Prostate gland (tissue), 2 donors: ENCODE results near the gene CATSPER1. TPM values are rescaled to one million over a fixed set of nuclear protein-coding genes. Genes with fewer than 3 reads are reported as not detected.
"Not testable (repeated sequence)": the region's sequence is repeated elsewhere in the genome, so short reads cannot be mapped to it uniquely, and the experiment has no call there.

ENCODE experiments used
- DNase-seq: peaks from one replicate; pipeline ENCODE4 v3.0.0-alpha.2; 2019; ENCODE audit warnings: low spot score
- H3K27ac ChIP-seq, 2 donors: fragments of 200-600 bp; sonication (generic); 2 replicates each; pipeline ENCODE4 v1.5.1; 2017 to 2019
- H3K27me3 ChIP-seq: fragments of 200-600 bp; sonication (generic); replicated peaks from 2 replicates; pipeline ENCODE4 v1.5.1; 2019; ENCODE audit not compliant: insufficient read depth
- H3K36me3 ChIP-seq, 2 donors: fragments of 200-600 bp; sonication (generic); 1 replicate in 1 of 2; 2 replicates in 1 of 2; pipeline versions ENCODE4 v1.5.1 to v1.8.1; 2017 to 2019
- H3K4me1 ChIP-seq: fragments of 200-600 bp; sonication (generic); replicated peaks from 2 replicates; pipeline ENCODE4 v1.5.1; 2019
- H3K4me3 ChIP-seq, 2 donors: fragments of 200-600 bp; sonication (generic); 2 replicates each; pipeline ENCODE4 v1.5.1; 2017 to 2019
- H3K9me3 ChIP-seq: fragments of 200-600 bp; sonication (generic); 2 replicates; pipeline ENCODE4 v1.5.1; 2017
- CTCF ChIP-seq, 4 experiments: fragments of 200-600 bp in 2 of 4; fragments of 450-650 bp in 2 of 4; sonication (generic) in 2 of 4; IDR thresholded peaks; 1 replicate in 3 of 4; 2 replicates in 1 of 4; pipeline ENCODE4 v1.5.1; 2016 to 2019; ENCODE audit warnings: antibody characterized with exemption in 4 of 4, mild to moderate bottlenecking in 2 of 4, moderate library complexity in 2 of 4
- POLR2A ChIP-seq: fragments of 450-650 bp; IDR thresholded peaks from one replicate; pipeline ENCODE4 v1.6.1; 2016; ENCODE audit warnings: antibody characterized with exemption, mild to moderate bottlenecking
- POLR2AphosphoS5 ChIP-seq: sonication (generic); formaldehyde crosslinking; IDR thresholded peaks from one replicate; pipeline ENCODE4 v1.6.1; 2017; ENCODE audit warnings: antibody characterized with exemption
- WGBS: methylation state at CpG from one replicate; pipeline ENCODE4 v1.1.5; 2018; 5-methylcytosine and 5-hydroxymethylcytosine counted together
- intact Hi-C: fragments of 100-400 bp; cut with DNase I; formaldehyde crosslinking; loops from one replicate; pipeline ENCODE4 v1.14.2; 2022
- total RNA-seq, 2 donors: library from RNA; depleted of rRNA; stranded (reverse); fragments of >200 nt; gene quantifications; one replicate each; pipeline ENCODE4 v1.1.0, GENCODE V29; 2016

CATSPER1 gene
- total RNA-seq, 2 donors from 2014 or later: 0.85 TPM; not detected in 1

GRCh38 chr11:66037327-66037726 lies 11.0 kb upstream of the CATSPER1 start:
- TF ChIP-seq CTCF (IDR thresholded peaks at IDR 0.05) (no peak), POLR2A (no peak), POLR2AphosphoS5 (no peak)
- 98% methylated on average over 3 of the region's 3 CpGs for WGBS
- Histone ChIP-seq H3K4me1 (no peaks in the 10 kb centered on the region), H3K4me3 (no peak overlapping the region), H3K36me3 (no peaks in the 10 kb centered on the region), H3K27me3 (no peaks in the 10 kb centered on the region), H3K27ac (no peak overlapping the region), H3K9me3 (no peaks in the 10 kb centered on the region)
- DNase-seq: no peak
- intact Hi-C loops: no loop called here

DNA sequence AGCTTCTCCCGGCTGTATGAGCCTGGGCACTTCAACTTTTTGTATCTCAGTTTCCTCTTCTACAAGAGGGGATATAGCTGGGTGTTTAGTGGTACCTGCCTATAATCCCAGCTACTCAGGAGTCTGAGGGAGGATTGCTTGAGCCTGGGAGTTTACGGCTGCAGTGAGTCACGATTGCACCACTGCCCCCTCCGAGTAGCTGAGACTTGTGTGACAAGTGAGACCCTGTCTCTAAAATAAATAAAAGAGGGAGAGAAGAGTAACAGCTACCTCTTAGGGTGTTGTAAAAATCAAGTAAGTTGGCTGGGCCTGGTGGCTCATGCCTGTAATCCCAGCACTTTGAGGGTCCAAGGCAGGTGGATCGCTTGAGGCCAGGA lies 10.0 kb upstream of the CATSPER1 start:
- Histone ChIP-seq H3K27me3 (no peaks in the 10 kb centered on the region), H3K4me3 (no peak overlapping the region), H3K36me3 (no peaks in the 10 kb centered on the region), H3K4me1 (no peaks in the 10 kb centered on the region), H3K9me3 (no peaks in the 10 kb centered on the region), H3K27ac (no peak overlapping the region)
- 47% methylated on average over 5 of the region's 5 CpGs for WGBS
- intact Hi-C loops: no loop called here
- DNase-seq: no peak
- TF ChIP-seq CTCF (IDR thresholded peaks at IDR 0.05) (no peak), POLR2A (no peak), POLR2AphosphoS5 (no peak)

DNA sequence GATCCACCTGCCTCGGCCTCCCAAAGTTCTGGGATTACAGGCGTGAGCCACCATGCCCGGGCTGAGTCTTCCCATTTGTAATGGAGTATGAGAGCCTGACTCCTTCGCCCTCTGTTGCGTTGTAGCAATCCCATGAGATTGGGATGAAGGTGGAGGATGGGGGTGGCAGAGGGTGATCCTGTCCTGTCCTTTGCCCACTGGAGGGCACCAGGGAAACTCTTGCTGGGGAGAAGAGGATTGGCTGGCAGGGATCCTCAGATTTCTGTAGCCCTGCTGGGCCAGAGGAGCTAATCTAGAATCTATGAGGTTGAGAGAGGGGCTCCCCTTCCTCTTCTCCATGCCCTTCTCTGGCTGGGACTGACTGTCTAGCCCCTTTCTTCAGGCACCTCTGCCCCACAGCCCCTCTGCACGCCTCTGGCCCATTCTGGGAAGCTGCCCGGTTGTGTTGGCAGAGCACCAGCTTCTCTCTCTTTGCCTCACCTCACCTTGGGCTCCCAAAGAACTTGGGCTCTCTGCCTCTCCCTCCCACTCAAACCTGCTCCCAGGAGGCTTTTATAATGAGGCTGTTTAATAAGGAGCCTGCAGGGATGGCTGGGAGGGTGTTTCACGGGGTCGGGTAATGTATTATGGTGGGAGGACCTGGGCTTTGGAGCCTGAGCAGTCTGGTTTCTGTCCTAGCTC lies 9.5 kb upstream of the CATSPER1 start:
- DNase-seq: no peak
- Histone ChIP-seq H3K27me3 (no peaks in the 10 kb centered on the region), H3K9me3 (no peaks in the 10 kb centered on the region), H3K4me3 (no peak overlapping the region), H3K36me3 (no peaks in the 10 kb centered on the region), H3K27ac (no peak overlapping the region), H3K4me1 (no peaks in the 10 kb centered on the region)
- TF ChIP-seq POLR2A (no peak), CTCF (IDR thresholded peaks at IDR 0.05) (no peak), POLR2AphosphoS5 (no peak)
- WGBS: 57% methylated on average over 9 of the region's 9 CpGs
- intact Hi-C loops: no loop called here

DNA sequence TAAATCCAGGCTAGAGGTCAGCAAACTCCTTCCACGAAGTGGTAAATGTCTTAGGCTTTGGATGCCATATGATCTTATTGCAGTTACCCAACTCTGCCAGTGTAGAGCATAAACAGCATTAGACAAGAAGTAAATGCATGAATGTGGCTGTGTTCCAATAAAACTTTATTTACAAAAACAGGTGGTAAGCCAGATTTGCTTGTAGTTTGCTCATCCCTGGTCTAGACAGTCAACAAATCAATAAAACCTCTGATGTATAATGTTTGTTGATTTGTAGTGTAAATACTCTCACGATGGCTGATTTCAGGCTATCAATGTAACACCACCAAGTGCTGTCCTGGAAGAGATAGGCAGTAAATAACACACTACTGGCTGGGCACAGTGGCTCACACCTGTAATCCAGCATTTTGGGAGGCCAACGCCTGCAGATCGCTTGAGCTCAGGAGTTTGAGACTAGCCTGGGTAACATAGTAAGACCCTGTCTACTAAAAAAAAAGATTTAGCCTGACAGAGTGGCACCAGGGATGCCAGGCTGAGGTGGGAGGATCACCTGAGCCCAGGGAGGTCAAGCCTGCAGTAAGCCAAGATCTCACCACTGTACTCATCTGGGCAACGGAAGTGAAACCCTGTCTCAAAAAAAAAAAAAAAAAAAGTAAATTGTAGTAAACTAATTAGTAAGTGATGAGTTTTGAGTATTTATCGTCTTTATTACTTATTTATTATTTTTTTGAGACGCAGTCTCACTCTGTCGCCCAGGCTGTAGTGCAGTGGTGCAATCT lies 6.9 kb upstream of the CATSPER1 start:
- intact Hi-C loops: no loop called here
- no peak overlapping the region for H3K4me3 ChIP-seq
- no peaks in the 10 kb centered on the region for H3K4me1 ChIP-seq
- H3K27ac ChIP-seq: no peak overlapping the region
- TF ChIP-seq POLR2A (no peak), CTCF (IDR thresholded peaks at IDR 0.05) (no peak), POLR2AphosphoS5 (no peak)
- no peaks in the 10 kb centered on the region for H3K9me3 ChIP-seq
- H3K27me3 ChIP-seq: no peaks in the 10 kb centered on the region
- no peak for DNase-seq
- WGBS: 84% methylated on average over 8 of the region's 8 CpGs
- no peaks in the 10 kb centered on the region for H3K36me3 ChIP-seq

DNA sequence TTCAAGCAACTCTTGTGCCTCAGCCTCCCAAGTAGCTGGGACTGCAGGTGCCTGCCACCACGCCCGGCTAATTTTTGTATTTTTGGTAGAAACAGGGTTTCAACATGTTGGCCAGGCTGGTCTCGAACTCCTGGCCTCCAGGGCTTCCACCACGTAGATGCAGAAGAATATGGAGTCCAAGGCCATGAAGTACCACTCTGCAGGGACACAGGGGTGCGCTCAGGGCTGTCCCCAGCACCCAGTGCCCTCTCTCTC lies 3.2 kb downstream of the CATSPER1 start:
- H3K27me3 ChIP-seq, H3K9me3 ChIP-seq, intact Hi-C loops, H3K36me3 ChIP-seq, H3K27ac ChIP-seq, H3K4me3 ChIP-seq, H3K4me1 ChIP-seq, DNase-seq: not testable (repeated sequence)
- WGBS: 80% methylated on average over 5 of the region's 5 CpGs
